SK-N-MC (cell line): ENCODE data around the gene BRSK2.

Experiments used
- EZH2 ChIP-seq: fragments of 200-600 bp; sonication (generic); IDR thresholded peaks from one replicate; pipeline ENCODE4 v1.6.1; 2017; ENCODE audit warnings: antibody characterized with exemption
- POLR2AphosphoS5 ChIP-seq: IDR thresholded peaks from 2 replicates; pipeline ENCODE4 v1.6.1; 2012; ENCODE audit warnings: mild to moderate bottlenecking, low read depth, low read length, borderline replicate concordance

DNA sequence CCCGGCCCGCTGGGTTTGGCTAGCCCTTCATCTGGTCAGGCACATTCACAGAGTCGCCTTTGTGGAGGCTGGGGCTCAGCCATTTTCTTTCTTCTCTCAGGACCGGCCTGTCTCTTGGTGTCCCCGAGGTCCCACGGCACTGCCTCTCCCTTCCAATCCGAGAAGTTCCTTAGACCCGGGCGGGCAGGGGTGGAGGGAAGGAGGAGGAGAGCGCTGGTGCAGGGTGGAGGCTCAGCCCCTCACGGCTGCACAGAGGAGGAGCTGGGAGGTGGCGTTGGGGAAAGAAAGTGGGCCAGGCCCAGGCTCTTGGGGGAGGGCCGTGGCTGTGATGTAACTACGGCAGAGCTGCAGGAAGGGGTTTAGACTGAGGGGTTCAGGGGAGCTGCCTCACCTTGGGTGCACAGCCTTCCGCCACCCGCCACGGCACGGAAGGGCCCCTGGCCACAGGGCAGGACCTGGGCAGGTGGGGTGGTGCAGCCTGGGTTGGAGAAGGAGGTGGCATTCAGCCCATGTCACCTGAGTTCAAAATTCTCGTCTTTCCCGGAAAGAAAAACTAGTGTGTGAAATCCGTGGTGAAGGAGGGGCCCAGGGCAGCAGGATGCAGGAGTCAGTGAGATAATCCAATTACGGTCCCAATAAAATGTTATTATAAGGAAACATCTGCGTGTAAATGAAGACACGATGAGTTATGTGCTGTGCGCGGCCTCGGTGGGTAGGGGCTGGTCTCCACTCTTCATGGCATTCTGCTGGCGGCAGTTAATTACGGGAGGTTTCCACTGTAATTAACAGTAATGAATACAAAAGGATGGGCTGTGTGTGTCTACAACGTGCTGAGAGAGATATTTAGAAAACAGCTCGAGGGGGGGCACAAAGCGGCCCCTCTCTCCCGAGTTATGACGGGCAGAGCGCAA is 1.7 kb downstream of the BRSK2 start:
- TF ChIP-seq POLR2AphosphoS5 = no peak
- no peak for TF ChIP-seq EZH2
